ENCODE data around the gene TCERG1L.
"Not testable (repeated sequence)": the region's sequence is repeated elsewhere in the genome, so short reads cannot be mapped to it uniquely, and the experiment has no call there.

The TCERG1L gene

DNA sequence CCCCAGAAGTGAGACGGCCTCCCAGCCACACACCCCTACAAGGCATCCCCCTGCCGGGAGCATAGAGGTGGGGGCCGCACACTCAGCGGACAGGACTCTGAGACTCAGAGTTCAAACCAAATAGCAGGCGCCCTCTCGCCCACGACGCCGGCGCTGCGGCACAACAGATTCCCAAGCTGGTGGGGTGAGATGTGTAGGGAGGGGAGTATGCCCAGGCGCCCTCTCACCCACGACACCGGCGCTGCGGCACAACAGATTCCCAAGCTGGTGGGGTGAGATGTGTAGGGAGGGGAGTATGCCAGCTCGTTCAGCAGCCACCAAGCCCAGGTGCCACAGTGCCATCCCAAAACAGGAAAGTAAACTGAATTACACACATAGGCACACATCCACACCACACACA is 64.7 kb downstream of the TCERG1L start:
- DNase-seq: no peak

DNA sequence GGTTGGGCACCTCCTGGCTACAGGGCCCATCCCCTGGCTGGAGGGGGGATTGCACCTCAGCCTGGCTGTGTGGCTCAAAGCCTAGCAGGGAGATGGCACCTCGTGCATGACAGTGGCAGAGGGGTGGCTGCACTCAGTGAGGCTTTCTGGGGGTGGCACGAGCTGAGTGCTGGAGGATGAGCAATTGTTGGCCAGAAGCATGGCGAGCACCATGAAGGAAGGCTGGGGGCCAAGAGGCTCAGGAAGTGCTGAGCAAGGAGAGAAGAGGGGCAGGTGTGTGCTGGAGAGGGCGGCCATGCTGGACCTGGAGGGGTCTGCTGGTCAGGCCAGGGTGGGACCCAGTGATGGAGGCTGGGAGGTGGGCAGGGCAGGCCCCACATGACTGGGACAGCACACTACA is 65.4 kb downstream of the TCERG1L start:
- DNase-seq: no peak

DNA sequence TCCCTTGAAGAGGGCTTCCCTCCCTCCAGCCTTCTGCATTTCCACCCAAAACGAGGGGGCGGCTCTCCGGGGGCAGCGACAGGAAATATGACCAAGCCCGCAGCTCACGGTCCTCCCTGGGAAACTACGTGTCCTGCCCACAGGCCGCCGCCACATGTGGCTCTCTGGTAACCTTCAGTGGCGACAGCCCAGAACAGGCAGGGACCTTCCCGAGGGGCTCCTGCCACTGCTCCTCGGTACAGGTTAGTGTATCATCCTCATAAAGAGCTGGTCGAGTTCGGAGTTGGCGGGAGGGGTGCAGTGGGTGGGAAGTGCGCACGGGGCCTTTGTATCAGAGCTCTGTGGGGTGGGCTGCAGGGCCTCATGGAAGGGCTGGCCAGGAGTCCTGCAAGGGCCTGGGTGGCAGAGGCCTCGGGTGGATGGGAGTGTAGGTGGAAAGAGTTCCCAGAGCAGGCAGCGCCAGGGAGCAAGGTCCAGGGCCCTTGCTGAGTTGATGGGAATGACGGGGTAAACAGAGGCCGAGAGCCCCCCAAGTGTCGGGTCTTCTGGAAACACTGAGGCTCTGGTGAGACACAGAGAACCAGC is 66.0 kb downstream of the TCERG1L start:
- DNase-seq: peak in 1 of 2 donors; percentile 34

DNA sequence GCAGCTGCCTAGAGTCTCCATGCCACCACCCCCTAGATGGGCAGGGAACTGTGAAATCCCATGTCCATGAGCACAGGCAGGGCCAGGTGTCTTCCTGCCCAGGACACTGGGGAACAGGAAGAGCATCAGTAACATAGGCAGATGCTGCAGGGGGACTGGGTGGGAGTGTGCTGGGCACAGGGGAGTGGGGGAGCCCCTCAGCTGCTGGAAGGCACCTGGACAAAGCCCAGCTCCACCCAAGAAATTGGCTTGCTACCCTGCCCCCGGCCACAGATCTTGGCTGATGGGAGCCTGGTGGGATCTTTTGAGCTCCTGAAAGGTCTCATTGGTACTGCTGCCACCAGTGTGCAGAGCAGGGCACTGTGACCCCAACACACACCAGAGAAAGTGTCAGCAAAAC is 66.7 kb downstream of the TCERG1L start:
- no peak for DNase-seq

DNA sequence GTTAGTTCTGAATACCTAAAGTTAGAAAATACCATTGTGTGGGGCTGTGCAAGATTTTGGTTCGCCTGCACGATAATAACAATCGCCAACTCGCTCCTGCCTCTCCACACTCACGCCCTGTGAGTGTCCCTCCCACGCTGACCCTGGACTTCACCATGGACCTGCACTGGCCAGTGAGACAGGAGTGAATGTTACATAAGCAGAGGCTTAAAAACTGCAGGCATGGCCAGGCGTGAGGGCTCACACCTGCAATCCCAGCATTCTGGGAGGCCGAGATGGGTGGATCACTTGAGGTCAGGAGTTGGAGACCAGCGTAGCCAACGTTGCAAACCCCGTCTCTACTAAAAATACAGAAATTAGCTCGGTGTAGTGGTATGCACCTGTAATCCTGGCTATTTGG is 68.4 kb downstream of the TCERG1L start:
- no peak for DNase-seq

- DNase-seq: peak in 1 of 2 donors; percentile 15
These were observed 69.5 kb downstream of the TCERG1L start for GRCh38 chr10:131242007-131242406.

GRCh38 chr10:131240691-131241090 is 70.8 kb downstream of the TCERG1L start:
- no peak for DNase-seq

GRCh38 chr10:131239926-131240325 is 71.6 kb downstream of the TCERG1L start:
- DNase-seq: no peak

DNA sequence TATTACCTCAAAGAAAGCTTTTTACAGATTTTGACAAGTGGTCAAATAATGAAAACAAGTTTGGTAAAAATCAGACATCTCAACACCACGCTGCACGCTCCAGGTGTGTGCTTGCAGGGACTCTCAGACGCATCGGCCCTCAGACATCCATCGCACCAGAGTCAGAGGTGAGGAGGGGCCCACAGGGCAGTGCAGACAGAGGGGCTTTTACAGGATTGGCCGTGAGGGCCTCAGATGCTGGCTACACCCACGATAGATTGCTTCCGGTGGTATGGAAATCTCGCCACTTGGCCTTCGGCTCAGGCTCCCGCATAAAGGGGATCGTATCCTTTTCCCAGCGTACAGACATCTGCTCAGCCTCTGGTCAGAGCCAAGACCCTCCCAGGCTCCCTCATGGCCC is 72.1 kb downstream of the TCERG1L start:
- no peak for DNase-seq

DNA sequence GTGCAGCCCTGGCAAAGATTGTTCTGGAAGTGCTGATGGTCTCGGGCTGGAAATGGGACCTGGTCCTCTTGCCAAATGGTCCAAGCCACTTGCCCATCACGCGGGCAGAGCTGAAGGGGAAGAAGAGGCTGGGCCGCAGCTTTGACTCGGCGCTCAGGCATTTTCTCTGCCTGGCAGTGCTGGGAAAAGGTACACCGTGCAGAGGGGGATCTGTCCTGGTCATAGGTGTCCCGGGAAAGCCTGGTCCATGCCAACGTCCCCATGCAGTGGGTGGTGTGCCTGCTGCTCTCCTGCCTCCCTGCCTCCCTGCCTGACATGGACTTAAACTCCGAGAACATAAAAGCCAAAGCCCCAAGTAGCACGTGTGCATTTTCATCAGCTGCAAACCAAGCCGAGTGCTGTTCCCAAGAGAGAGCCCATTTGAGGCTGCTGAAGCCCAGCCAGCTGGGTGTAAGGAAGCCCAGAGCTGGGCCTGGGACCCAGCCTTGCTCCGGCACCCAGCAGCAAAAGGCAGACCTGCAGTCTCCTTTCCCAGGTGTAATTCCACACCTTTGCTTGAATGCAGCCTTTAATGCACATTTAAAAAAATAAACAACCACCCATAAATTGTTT is 72.7 kb downstream of the TCERG1L start:
- DNase-seq: no peak

- no peak for DNase-seq
These were observed 73.4 kb downstream of the TCERG1L start for GRCh38 chr10:131237991-131238651.

DNA sequence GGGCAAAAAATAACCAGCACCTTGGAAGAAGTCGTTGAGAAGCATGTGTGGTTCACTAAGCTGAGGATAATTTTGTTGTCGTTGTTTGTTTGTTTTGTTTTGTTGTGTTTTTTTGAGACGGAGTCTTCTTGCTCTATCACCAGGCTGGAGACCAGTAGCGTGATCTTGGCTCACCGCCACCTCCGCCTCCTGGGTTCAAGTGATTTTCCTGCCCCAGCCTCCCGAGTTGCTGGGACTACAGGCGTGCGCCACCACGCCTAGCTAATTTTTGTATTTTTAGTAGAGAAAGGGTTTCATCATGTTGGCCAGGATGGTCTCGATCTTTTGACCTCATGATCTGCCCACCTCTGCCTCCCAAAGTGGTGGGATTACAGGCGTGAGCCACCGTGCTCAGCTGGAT is 76.9 kb downstream of the TCERG1L start:
- DNase-seq: not testable (repeated sequence)

- DNase-seq: peak in 1 of 2 donors; percentile 2
These were observed 77.8 kb downstream of the TCERG1L start for GRCh38 chr10:131233611-131234258.

DNA sequence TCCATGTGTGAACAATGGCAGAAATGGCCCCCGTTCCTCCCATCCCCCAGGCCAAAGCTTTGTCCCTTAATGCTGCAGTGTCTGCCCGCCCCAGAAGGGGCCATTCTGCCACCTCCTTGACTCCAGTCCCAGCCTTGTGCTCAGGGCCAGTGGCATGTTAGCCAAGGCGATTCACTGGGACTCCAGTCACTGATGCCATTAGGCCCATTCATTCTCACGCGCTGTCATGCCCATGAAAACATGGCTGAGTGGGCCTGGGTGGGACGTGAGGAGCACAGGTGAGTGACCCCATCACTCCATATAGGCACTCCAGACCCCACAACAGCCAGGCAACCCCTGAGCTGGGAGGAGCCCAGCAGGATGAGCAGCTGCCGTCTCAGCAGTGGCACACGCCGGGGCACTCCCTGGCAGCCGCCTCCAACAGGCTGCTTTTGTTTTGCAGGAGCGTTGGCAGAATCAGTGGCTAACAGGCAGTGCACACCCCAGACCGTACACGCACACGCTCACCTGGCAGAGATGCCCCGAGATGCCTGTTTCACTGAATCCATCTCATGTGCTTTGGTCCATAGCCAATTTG is 79.5 kb downstream of the TCERG1L start:
- no peak for DNase-seq

- DNase-seq: no peak
These were observed 80.1 kb downstream of the TCERG1L start for GRCh38 chr10:131231323-131231964.

- DNase-seq: no peak
These were observed 80.7 kb downstream of the TCERG1L start for GRCh38 chr10:131230641-131231322.

DNA sequence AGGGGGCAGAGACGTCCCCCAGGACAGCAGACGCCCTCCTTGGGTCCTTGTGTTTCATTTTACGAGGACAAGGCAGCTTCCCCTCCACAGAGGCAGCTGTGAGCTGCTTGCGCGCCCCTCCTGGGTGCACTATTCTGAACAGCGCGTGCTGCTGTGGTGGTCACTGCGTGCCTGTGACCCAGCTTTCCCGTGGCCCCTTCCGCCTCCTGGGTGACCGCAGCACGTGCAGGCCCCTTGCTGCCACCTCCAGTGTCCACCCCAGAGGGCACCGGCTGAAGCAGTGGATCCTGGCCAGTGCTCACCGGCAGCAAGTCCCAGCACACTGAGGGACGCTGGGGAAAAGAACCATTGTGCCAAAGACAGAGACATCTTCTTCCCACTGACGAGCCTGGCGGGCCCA is 81.4 kb downstream of the TCERG1L start:
- no peak for DNase-seq

DNA sequence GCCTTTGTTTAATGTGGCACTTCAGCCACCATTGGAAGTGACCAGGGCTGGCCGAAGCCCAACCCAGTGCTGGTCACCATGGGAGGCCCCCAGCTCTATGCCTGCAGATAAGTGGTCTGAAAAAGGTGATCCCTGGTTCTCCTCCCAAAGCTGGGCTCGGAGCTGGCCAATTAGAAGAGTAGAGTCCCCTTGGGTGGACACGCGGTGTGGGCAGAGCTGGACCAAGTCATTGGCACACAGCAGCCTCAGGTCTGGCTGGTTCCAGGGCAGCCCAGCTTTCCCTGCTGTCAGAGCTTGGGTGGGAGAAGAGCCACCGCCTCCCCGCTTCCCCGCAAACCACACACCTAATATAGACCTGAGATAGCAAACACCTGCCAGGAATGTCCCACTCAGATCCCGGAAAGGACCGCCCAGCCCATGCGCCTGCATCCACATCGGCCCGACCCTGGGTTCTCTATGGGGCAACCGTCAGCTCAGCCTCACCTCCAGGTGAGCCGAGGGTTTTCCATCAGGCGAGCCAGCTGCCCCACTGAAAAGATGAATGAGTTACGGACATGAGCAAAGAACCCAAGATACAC is 84.3 kb downstream of the TCERG1L start:
- no peak for DNase-seq

DNA sequence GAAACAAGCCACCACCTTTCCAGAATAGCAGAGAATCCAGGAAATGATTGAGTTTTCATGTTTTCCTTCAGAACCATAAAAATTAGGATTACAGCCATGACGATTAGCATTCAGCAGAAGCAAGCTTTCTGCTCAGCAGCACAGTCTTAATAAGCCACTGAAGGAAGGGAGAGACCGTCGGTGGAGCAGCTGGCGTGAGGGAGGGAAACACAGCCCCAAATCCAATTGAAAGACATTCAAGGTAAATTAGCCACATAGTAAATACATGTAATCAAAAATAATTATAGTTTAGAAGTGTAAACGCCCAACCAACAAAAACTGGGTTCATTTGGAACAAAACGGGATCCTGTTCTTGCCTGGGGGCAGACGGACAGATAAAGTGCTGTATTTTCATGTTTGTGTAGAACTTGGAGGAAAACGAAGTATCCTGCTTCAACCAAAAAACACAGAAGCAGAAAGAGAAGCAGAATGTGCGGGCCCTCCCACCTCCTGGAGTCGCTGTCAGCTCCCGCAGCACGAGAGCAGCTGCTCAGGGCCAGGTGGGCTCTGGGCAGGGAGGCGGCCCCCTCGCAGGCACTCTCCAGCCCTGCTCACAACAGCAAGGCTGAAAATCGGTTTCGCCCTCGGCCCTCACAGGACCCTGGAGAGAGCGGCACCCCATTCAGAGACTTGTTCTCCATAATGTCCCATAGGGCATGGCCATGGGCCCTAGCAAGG is 84.9 kb downstream of the TCERG1L start:
- DNase-seq: no peak

DNA sequence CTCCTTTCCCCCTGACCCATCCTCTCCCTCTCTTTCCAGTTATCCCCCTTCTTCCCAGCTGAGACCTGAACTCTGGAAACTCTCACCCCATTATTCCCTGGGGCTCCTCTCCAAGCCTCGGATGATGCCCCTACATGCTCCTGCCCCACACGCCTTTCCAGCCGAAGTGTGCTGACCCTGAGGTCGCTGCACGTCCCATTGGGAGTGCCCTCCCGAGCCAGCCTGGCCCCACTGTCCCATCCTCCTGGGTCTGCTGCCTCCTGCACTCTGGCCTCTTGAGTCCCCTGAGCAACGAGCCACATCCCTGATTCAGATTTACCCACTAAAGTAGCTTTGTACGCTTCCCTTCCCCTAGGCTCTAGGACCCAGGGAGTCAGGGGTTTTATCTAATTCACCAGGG is 87.4 kb downstream of the TCERG1L start:
- no peak for DNase-seq

- DNase-seq: no peak
These were observed 88.1 kb downstream of the TCERG1L start for GRCh38 chr10:131223422-131223821.
